Measurements from ENCODE around the gene DRG2. TPM values are rescaled to one million over a fixed set of nuclear protein-coding genes. Genes with fewer than 3 reads are reported as not detected.

DRG2 gene
- total RNA-seq, 1 experiment from 2014 or later: 34.5 TPM

GRCh38 chr17:18144261-18144660 lies 56.5 kb downstream of the DRG2 start:
- Mint-ChIP-seq H3K36me3 (ENCODE audit: insufficient read depth, unreplicated experiment) (peaks cover 10% of the 10 kb centered on the region), H3K4me1 (ENCODE audit: low read depth, unreplicated experiment) (peaks cover 8% of the 10 kb centered on the region), H3K27ac (ENCODE audit: unreplicated experiment) (no peak overlapping the region), H3K9me3 (ENCODE audit: low read depth, unreplicated experiment) (no peaks in the 10 kb centered on the region), H3K4me3 (ENCODE audit: low read depth, unreplicated experiment) (no peak overlapping the region), H3K27me3 (ENCODE audit: unreplicated experiment) (no peaks in the 10 kb centered on the region)
- DNase-seq: no peak
- no peak for TF ChIP-seq CTCF (IDR thresholded peaks at IDR 0.05; ENCODE audit: unreplicated experiment)
- no TSS peak for BruUV-seq (replicated peaks)
- CTCF ChIA-PET: no interaction called here
- intact Hi-C loops (cut with micrococcal nuclease; ENCODE audit: unreplicated experiment): loop anchor here (5.0 to 10.0 kb wide), 2 partner anchors 43 to 81 kb away; partner anchors contain the start of gene LLGL1

- Mint-ChIP-seq H3K4me3 (ENCODE audit: low read depth, unreplicated experiment) (no peak overlapping the region), H3K9me3 (ENCODE audit: low read depth, unreplicated experiment) (no peaks in the 10 kb centered on the region), H3K27ac (ENCODE audit: unreplicated experiment) (no peak overlapping the region), H3K27me3 (ENCODE audit: unreplicated experiment) (no peaks in the 10 kb centered on the region), H3K36me3 (ENCODE audit: insufficient read depth, unreplicated experiment) (peaks cover 6% of the 10 kb centered on the region), H3K4me1 (ENCODE audit: low read depth, unreplicated experiment) (peaks cover 8% of the 10 kb centered on the region)
- CTCF ChIA-PET: no interaction called here
- intact Hi-C loops (cut with micrococcal nuclease; ENCODE audit: unreplicated experiment): loop anchor here (5.0 to 10.0 kb wide), 2 partner anchors 42 to 80 kb away; partner anchors contain the start of gene LLGL1
- BruUV-seq (replicated peaks): no TSS peak
- no peak for DNase-seq
- no peak for TF ChIP-seq CTCF (IDR thresholded peaks at IDR 0.05; ENCODE audit: unreplicated experiment)
Measured at GRCh38 chr17:18144855-18145254, 57.1 kb downstream of the DRG2 start.

GRCh38 chr17:18145811-18146210 lies 58.1 kb downstream of the DRG2 start:
- Mint-ChIP-seq H3K9me3 (ENCODE audit: low read depth, unreplicated experiment) (no peaks in the 10 kb centered on the region), H3K27me3 (ENCODE audit: unreplicated experiment) (no peaks in the 10 kb centered on the region), H3K4me3 (ENCODE audit: low read depth, unreplicated experiment) (no peak overlapping the region), H3K27ac (ENCODE audit: unreplicated experiment) (no peak overlapping the region), H3K36me3 (ENCODE audit: insufficient read depth, unreplicated experiment) (no peaks in the 10 kb centered on the region), H3K4me1 (ENCODE audit: low read depth, unreplicated experiment) (peaks cover 8% of the 10 kb centered on the region)
- intact Hi-C loops (cut with micrococcal nuclease; ENCODE audit: unreplicated experiment): loop anchor here (10.0 kb wide), 1 partner anchor 79 kb away; the partner anchor contains the start of gene LLGL1
- TF ChIP-seq CTCF (IDR thresholded peaks at IDR 0.05; ENCODE audit: unreplicated experiment): no peak
- DNase-seq: no peak
- no TSS peak for BruUV-seq (replicated peaks)
- CTCF ChIA-PET: no interaction called here

GRCh38 chr17:18146259-18146658 lies 58.5 kb downstream of the DRG2 start:
- CTCF ChIA-PET: no interaction called here
- Mint-ChIP-seq H3K27me3 (ENCODE audit: unreplicated experiment) (no peaks in the 10 kb centered on the region), H3K4me1 (ENCODE audit: low read depth, unreplicated experiment) (peaks cover 8% of the 10 kb centered on the region), H3K27ac (ENCODE audit: unreplicated experiment) (no peak overlapping the region), H3K9me3 (ENCODE audit: low read depth, unreplicated experiment) (no peaks in the 10 kb centered on the region), H3K36me3 (ENCODE audit: insufficient read depth, unreplicated experiment) (no peaks in the 10 kb centered on the region), H3K4me3 (ENCODE audit: low read depth, unreplicated experiment) (no peak overlapping the region)
- intact Hi-C loops (cut with micrococcal nuclease; ENCODE audit: unreplicated experiment): loop anchor here (10.0 kb wide), 1 partner anchor 79 kb away; the partner anchor contains the start of gene LLGL1
- no TSS peak for BruUV-seq (replicated peaks)
- TF ChIP-seq CTCF (IDR thresholded peaks at IDR 0.05; ENCODE audit: unreplicated experiment): no peak
- no peak for DNase-seq
